Gastroesophageal sphincter (tissue), 4 donors: ENCODE measurements around the gene KCNT1. TPM values are rescaled to one million over a fixed set of nuclear protein-coding genes. Genes with fewer than 3 reads are reported as not detected.

ENCODE experiments used
- ATAC-seq: fragments of 150-250 bp; one replicate; pipeline ENCODE4 v1.9.1; 2016; ENCODE audit warnings: mild to moderate bottlenecking, moderate library complexity
- H3K27ac ChIP-seq, 4 donors: fragments of 200-600 bp; sonication (generic) in 3 of 4; 1 replicate in 3 of 4; 2 replicates in 1 of 4; pipeline ENCODE4 v1.5.1; 2016 to 2019
- H3K27me3 ChIP-seq: fragments of 200-600 bp; sonication (generic); one replicate; pipeline ENCODE4 v1.5.1; 2019
- H3K36me3 ChIP-seq, 2 donors: fragments of 200-600 bp; sonication (generic); one replicate each; pipeline ENCODE4 v1.5.1; 2019; ENCODE audit warnings: control low read depth in 1 of 2
- H3K4me1 ChIP-seq, 3 donors: fragments of 200-600 bp; sonication (generic); 1 replicate in 2 of 3; 2 replicates in 1 of 3; pipeline ENCODE4 v1.5.1; 2016 to 2019; ENCODE audit warnings: control low read depth in 2 of 3
- H3K4me3 ChIP-seq, 2 donors: fragments of 200-600 bp; sonication (generic); one replicate each; pipeline ENCODE4 v1.5.1; 2019; ENCODE audit warnings: mild to moderate bottlenecking in 1 of 2, moderate library complexity in 1 of 2
- H3K9me3 ChIP-seq, 3 donors: fragments of 200-600 bp; sonication (generic); one replicate each; pipeline ENCODE4 v1.5.1; 2017 to 2019; ENCODE audit warnings: control low read depth in 2 of 3
- EP300 ChIP-seq: sonication (generic); formaldehyde crosslinking; IDR thresholded peaks from one replicate; pipeline ENCODE4 v1.6.1; 2017; ENCODE audit warnings: antibody characterized with exemption, mild to moderate bottlenecking
- POLR2A ChIP-seq, 2 donors: fragments of 450-650 bp; IDR thresholded peaks; one replicate each; pipeline ENCODE4 v1.6.1; 2017; ENCODE audit warnings: antibody characterized with exemption in 2 of 2, mild to moderate bottlenecking in 2 of 2, moderate library complexity in 1 of 2
- POLR2AphosphoS5 ChIP-seq: sonication (generic); formaldehyde crosslinking; IDR thresholded peaks from one replicate; pipeline ENCODE4 v1.6.1; 2017; ENCODE audit warnings: antibody characterized with exemption
- WGBS, 2 donors: methylation state at CpG; one replicate each; pipeline ENCODE4 v1.1.5; 2018; ENCODE audit warnings: low coverage in 1 of 2; 5-methylcytosine and 5-hydroxymethylcytosine counted together
- total RNA-seq, 4 donors: library from RNA; depleted of rRNA; stranded (reverse); fragments of >200 nt; gene quantifications; one replicate each; pipeline ENCODE4 v1.1.0, GENCODE V29; 2016
- TF ChIP-seq, protein P1 (sequence below), 4 experiments: fragments of 200-600 bp in 2 of 4; fragments of 450-650 bp in 2 of 4; sonication (generic) in 1 of 4; IDR thresholded peaks; one replicate each; pipeline ENCODE4 v1.5.1; 2017 to 2019; ENCODE audit warnings: antibody characterized with exemption in 4 of 4, mild to moderate bottlenecking in 2 of 4, moderate library complexity in 2 of 4

KCNT1 gene
- total RNA-seq, 4 donors from 2014 or later: 0.19 TPM; not detected in 3

- peaks cover 95% of the 10 kb centered on the region for H3K27me3 ChIP-seq
- no peak for TF ChIP-seq POLR2A (IDR thresholded peaks at IDR 0.05)
- TF ChIP-seq POLR2AphosphoS5: no peak
- no peak for TF ChIP-seq EP300
- TF ChIP-seq, protein P1, sequence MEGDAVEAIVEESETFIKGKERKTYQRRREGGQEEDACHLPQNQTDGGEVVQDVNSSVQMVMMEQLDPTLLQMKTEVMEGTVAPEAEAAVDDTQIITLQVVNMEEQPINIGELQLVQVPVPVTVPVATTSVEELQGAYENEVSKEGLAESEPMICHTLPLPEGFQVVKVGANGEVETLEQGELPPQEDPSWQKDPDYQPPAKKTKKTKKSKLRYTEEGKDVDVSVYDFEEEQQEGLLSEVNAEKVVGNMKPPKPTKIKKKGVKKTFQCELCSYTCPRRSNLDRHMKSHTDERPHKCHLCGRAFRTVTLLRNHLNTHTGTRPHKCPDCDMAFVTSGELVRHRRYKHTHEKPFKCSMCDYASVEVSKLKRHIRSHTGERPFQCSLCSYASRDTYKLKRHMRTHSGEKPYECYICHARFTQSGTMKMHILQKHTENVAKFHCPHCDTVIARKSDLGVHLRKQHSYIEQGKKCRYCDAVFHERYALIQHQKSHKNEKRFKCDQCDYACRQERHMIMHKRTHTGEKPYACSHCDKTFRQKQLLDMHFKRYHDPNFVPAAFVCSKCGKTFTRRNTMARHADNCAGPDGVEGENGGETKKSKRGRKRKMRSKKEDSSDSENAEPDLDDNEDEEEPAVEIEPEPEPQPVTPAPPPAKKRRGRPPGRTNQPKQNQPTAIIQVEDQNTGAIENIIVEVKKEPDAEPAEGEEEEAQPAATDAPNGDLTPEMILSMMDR (IDR thresholded peaks at IDR 0.05): no peak
- H3K4me1 ChIP-seq: no peaks in the 10 kb centered on the region
- H3K4me3 ChIP-seq: no peak overlapping the region
- H3K9me3 ChIP-seq: no peaks in the 10 kb centered on the region
- H3K36me3 ChIP-seq: no peaks in the 10 kb centered on the region
- ATAC-seq: no peak
- 20 to 50% methylated on average over 1 to 5 of the region's 18 CpGs for WGBS, 2 donors
- no peak overlapping the region for H3K27ac ChIP-seq
Measured at GRCh38 chr9:135722365-135722764, 20.4 kb downstream of the KCNT1 start.

GRCh38 chr9:135724186-135724787 is 22.3 kb downstream of the KCNT1 start:
- ATAC-seq: no peak
- no peaks in the 10 kb centered on the region for H3K4me1 ChIP-seq
- H3K27me3 ChIP-seq: peaks cover 94% of the 10 kb centered on the region
- WGBS, 2 donors: 10 to 13% methylated on average over 2 to 3 of the region's 16 CpGs
- no peak overlapping the region for H3K4me3 ChIP-seq
- H3K27ac ChIP-seq: no peak overlapping the region
- no peak for TF ChIP-seq POLR2A (IDR thresholded peaks at IDR 0.05)
- TF ChIP-seq, protein P1 (IDR thresholded peaks at IDR 0.05): no peak
- no peak for TF ChIP-seq POLR2AphosphoS5
- H3K36me3 ChIP-seq: no peaks in the 10 kb centered on the region
- H3K9me3 ChIP-seq: no peaks in the 10 kb centered on the region

- TF ChIP-seq POLR2A (IDR thresholded peaks at IDR 0.05) (no peak), EP300 (no peak), POLR2AphosphoS5 (no peak)
- TF ChIP-seq, protein P1 (IDR thresholded peaks at IDR 0.05): no peak
- H3K36me3 ChIP-seq: no peaks in the 10 kb centered on the region
- no peak overlapping the region for H3K4me3 ChIP-seq
- no peak overlapping the region for H3K27ac ChIP-seq
- H3K9me3 ChIP-seq: peaks cover 0 to 11% (median 0%) of the 10 kb centered on the region in 3 donors
- H3K4me1 ChIP-seq: no peaks in the 10 kb centered on the region
- H3K27me3 ChIP-seq: peaks cover 87% of the 10 kb centered on the region
- WGBS, 2 donors: 50 to 62% methylated on average over 5 to 15 of the region's 16 CpGs
- no peak for ATAC-seq
Measured at GRCh38 chr9:135726138-135726853, 24.3 kb downstream of the KCNT1 start.

- no peaks in the 10 kb centered on the region for H3K4me1 ChIP-seq
- H3K36me3 ChIP-seq: no peaks in the 10 kb centered on the region
- H3K9me3 ChIP-seq: peaks cover 0 to 22% (median 0%) of the 10 kb centered on the region in 3 donors
- 35% methylated on average over 4 of the region's 11 CpGs; no CpG with 5 or more reads in 1 of the 2 donors for WGBS, 2 donors
- no peak for TF ChIP-seq POLR2AphosphoS5
- TF ChIP-seq EP300: no peak
- TF ChIP-seq, protein P1 (IDR thresholded peaks at IDR 0.05): no peak
- no peak for TF ChIP-seq POLR2A (IDR thresholded peaks at IDR 0.05)
- H3K27me3 ChIP-seq: peaks cover 82% of the 10 kb centered on the region
- H3K27ac ChIP-seq: no peak overlapping the region
- no peak for ATAC-seq
- H3K4me3 ChIP-seq: no peak overlapping the region
Measured at GRCh38 chr9:135727257-135727875, 25.4 kb downstream of the KCNT1 start.
